A549 (cell line): ENCODE data around the gene DIAPH2. TPM values are rescaled to one million over a fixed set of nuclear protein-coding genes. Genes with fewer than 3 reads are reported as not detected.

Experiments
- ATAC-seq, 2 experiments: fragments of 200-7000 bp in 1 of 2; fragments of >200 bp in 1 of 2; cut with Nextera tagmentation in 1 of 2; cut with Tn5 transposase in 1 of 2; 3 replicates each; pipeline versions ENCODE4 v1.8.0 to v1.9.1; 2018 to 2020; ENCODE audit warnings: mild to moderate bottlenecking in 1 of 2, moderate library complexity in 1 of 2
- CTCF ChIA-PET: fragments of 300-600 bp; sonication (Branson Sonifier 250); formaldehyde crosslinking; extraction: SDS; loops from one replicate; lab custom pipeline; 2021; ENCODE audit warnings: antibody characterized with exemption, inconsistent platforms; lab: Yijun Ruan, JAX
- POLR2A ChIA-PET: fragments of 350-600 bp; formaldehyde crosslinking; extraction: SDS; loops from one replicate; lab custom pipeline; 2021; ENCODE audit warnings: antibody characterized with exemption, inconsistent platforms; lab: Yijun Ruan, JAX
- DNase-seq, 2 experiments: peaks; one replicate each; pipeline versions ENCODE4 v3.0.0 to v3.0.0-alpha.2; 2011 to 2016; ENCODE audit warnings: low read depth in 1 of 2, low spot score in 1 of 2
- FAIRE-seq: peaks from 2 replicates; lab custom pipeline; 2011; peaks lifted over from hg19 to GRCh38; lab: Jason Lieb, UNC
- H3K27ac ChIP-seq, 2 experiments: fragments of >200 bp; sonication (Bioruptor Twin); formaldehyde crosslinking; 3 replicates each; pipeline ENCODE4 v1.5.1; 2016 to 2017
- H3K4me1 ChIP-seq: fragments of >200 bp; sonication (Bioruptor Twin); formaldehyde crosslinking; 3 replicates; pipeline ENCODE4 v1.6.1; 2016
- H3K4me2 ChIP-seq: fragments of >200 bp; sonication (Bioruptor Twin); formaldehyde crosslinking; 3 replicates; pipeline ENCODE4 v1.6.1; 2016
- H3K4me3 ChIP-seq: fragments of >200 bp; sonication (Bioruptor Twin); formaldehyde crosslinking; 3 replicates; pipeline ENCODE4 v1.5.1; 2016
- H3K9me3 ChIP-seq: fragments of >200 bp; sonication (Bioruptor Twin); formaldehyde crosslinking; 3 replicates; pipeline ENCODE4 v1.6.1; 2016
- BHLHE40 ChIP-seq: IDR thresholded peaks from 2 replicates; pipeline ENCODE4 v1.6.1; 2012; ENCODE audit warnings: low read depth, low read length, inconsistent platforms
- CBX8 ChIP-seq: fragments of 200-600 bp; sonication (generic); IDR thresholded peaks from 2 replicates; pipeline ENCODE4 v1.6.1; 2016
- CEBPB ChIP-seq, 2 experiments: fragments of >200 bp in 1 of 2; sonication (Bioruptor Twin) in 1 of 2; formaldehyde crosslinking in 1 of 2; IDR thresholded peaks; 2 replicates each; pipeline ENCODE4 v1.6.1; 2012 to 2016
- CHD2 ChIP-seq: fragments of 150-350 bp; IDR thresholded peaks from 2 replicates; pipeline ENCODE4 v1.6.1; 2014; ENCODE audit warnings: low read length; ENCODE audit not compliant: partially characterized antibody
- EHF ChIP-seq: fragments of 250-450 bp; sonication (Bioruptor Pico); IDR thresholded peaks from 2 replicates; pipeline ENCODE4 v1.5.0; 2020; ENCODE audit warnings: mild to moderate bottlenecking
- ESRRA ChIP-seq: fragments of 150-350 bp; IDR thresholded peaks from 2 replicates; pipeline ENCODE4 v1.6.1; 2014; ENCODE audit warnings: mild to moderate bottlenecking, low read length, borderline replicate concordance
- GATA3 ChIP-seq: IDR thresholded peaks from 2 replicates; pipeline ENCODE4 v1.6.1; 2012; ENCODE audit warnings: borderline replicate concordance
- HEYL ChIP-seq: fragments of 250-450 bp; sonication (Bioruptor Pico); IDR thresholded peaks from 2 replicates; pipeline ENCODE4 v1.8.0; 2021; ENCODE audit warnings: mild to moderate bottlenecking, moderate library complexity
- HOXB5 ChIP-seq: fragments of 250-450 bp; sonication (Bioruptor Pico); IDR thresholded peaks from 2 replicates; pipeline ENCODE4 v1.5.0; 2020; ENCODE audit warnings: mild to moderate bottlenecking, moderate library complexity
- JUN ChIP-seq, 2 experiments: fragments of >200 bp; sonication (Bioruptor Twin); formaldehyde crosslinking; IDR thresholded peaks; 2 replicates in 1 of 2; 3 replicates in 1 of 2; pipeline ENCODE4 v1.6.1; 2016 to 2017
- KDM5A ChIP-seq: fragments of 200-600 bp; sonication (generic); IDR thresholded peaks from 2 replicates; pipeline ENCODE4 v1.6.1; 2016; ENCODE audit warnings: antibody characterized with exemption, mild to moderate bottlenecking
- MAFK ChIP-seq: fragments of 450-650 bp; IDR thresholded peaks from 2 replicates; pipeline ENCODE4 v1.6.1; 2014; ENCODE audit not compliant: partially characterized antibody
- NR3C1 ChIP-seq: fragments of >200 bp; sonication (Bioruptor Twin); formaldehyde crosslinking; IDR thresholded peaks from 3 replicates; pipeline ENCODE4 v1.6.1; 2017
- PHF8 ChIP-seq: fragments of 200-600 bp; sonication (generic); IDR thresholded peaks from 2 replicates; pipeline ENCODE4 v1.6.1; 2016; ENCODE audit warnings: low read depth, mild to moderate bottlenecking, antibody characterized with exemption, moderate library complexity, borderline replicate concordance
- POLR2A ChIP-seq: IDR thresholded peaks from 2 replicates; pipeline ENCODE4 v1.6.1; 2012; ENCODE audit warnings: mild to moderate bottlenecking, low read length
- RAD21 ChIP-seq, 2 experiments: fragments of >200 bp in 1 of 2; sonication (Bioruptor Twin) in 1 of 2; formaldehyde crosslinking in 1 of 2; IDR thresholded peaks in 1 of 2; conservative IDR thresholded peaks in 1 of 2; 2 replicates in 1 of 2; 3 replicates in 1 of 2; pipeline ENCODE4 v1.6.1; 2012 to 2018; ENCODE audit warnings: inconsistent platforms in 1 of 2
- RCOR1 ChIP-seq: fragments of 150-350 bp; IDR thresholded peaks from 2 replicates; pipeline ENCODE4 v1.6.1; 2014; ENCODE audit warnings: antibody characterized with exemption, low read length, low read depth
- TFCP2L1 ChIP-seq: fragments of 250-450 bp; sonication (Bioruptor Pico); IDR thresholded peaks from 2 replicates; pipeline ENCODE4 v1.5.0; 2021; ENCODE audit warnings: mild to moderate bottlenecking
- TP53 ChIP-seq: fragments of 250-450 bp; sonication (Bioruptor Pico); IDR thresholded peaks from 2 replicates; pipeline ENCODE4 v1.5.0; 2021; ENCODE audit warnings: mild to moderate bottlenecking, moderate library complexity
- ZC3H11A ChIP-seq: fragments of 450-650 bp; IDR thresholded peaks from 2 replicates; pipeline ENCODE4 v1.6.1; 2014; ENCODE audit warnings: antibody characterized with exemption, mild to moderate bottlenecking
- ZFP36 ChIP-seq: fragments of 450-650 bp; IDR thresholded peaks from 2 replicates; pipeline ENCODE4 v1.6.1; 2014; ENCODE audit warnings: borderline replicate concordance; ENCODE audit not compliant: partially characterized antibody
- ZSCAN20 ChIP-seq: fragments of 250-450 bp; sonication (Bioruptor Pico); IDR thresholded peaks from 2 replicates; pipeline ENCODE4 v1.8.0; 2022; ENCODE audit warnings: mild to moderate bottlenecking, moderate library complexity
- WGBS: methylation state at CpG from one replicate; pipeline ENCODE4 v1.1.6; 2017; ENCODE audit errors: missing lambda C conversion rate; 5-methylcytosine and 5-hydroxymethylcytosine counted together
- polyA plus RNA-seq, 4 experiments: library from polyadenylated mRNA; depleted of rRNA in 3 of 4; stranded (reverse); fragments of >200 nt; fragmentation: RNase III in 1 of 4; extraction: RNeasy Plus Mini Kit Qiagen cat#74134 plus additional on column Dnase treatment in 1 of 4; gene quantifications; 2 replicates in 3 of 4; 3 replicates in 1 of 4; pipeline ENCODE4 v1.2.3, GENCODE V29; 2011 to 2017
- TF ChIP-seq, protein P1 (sequence below): fragments of 250-450 bp; sonication (Bioruptor Pico); IDR thresholded peaks from 2 replicates; pipeline ENCODE4 v1.5.0; 2021; ENCODE audit warnings: mild to moderate bottlenecking, moderate library complexity, borderline replicate concordance
- TF ChIP-seq, protein P2 (sequence below): fragments of >200 bp; sonication (Bioruptor Twin); formaldehyde crosslinking; IDR thresholded peaks from 3 replicates; pipeline ENCODE4 v1.6.1; 2016
- TF ChIP-seq, protein P3 (sequence below): fragments of >200 bp; sonication (Bioruptor Twin); formaldehyde crosslinking; IDR thresholded peaks from 3 replicates; pipeline ENCODE4 v1.5.1; 2016

DIAPH2 gene
- polyA plus RNA-seq, 2 of the 4 experiments (the other 2 are of a cell fraction): 3.7 to 10.0 TPM

DNA sequence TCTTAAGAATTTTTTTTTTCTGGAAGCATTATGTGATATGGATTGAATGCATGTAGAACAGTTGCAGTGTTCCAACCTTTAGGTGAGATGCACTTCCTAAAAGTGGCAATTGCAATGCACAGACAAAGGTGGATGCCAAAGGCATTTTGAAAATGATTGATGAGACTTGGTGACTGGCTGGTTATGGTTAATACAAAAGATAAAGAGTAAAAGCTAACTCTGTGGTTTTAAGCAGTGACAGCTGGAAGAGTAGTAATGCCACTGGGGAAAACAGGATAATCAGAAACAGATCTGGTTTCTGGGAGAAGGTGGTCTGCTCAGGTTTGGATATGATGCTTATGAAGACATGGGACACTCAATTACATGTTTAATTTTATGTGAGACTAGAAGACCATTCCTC lies 544.7 kb downstream of the DIAPH2 start:
- ATAC-seq (no peak), FAIRE-seq (peak; percentile 23)
- POLR2A ChIA-PET: no interaction called here

DNA sequence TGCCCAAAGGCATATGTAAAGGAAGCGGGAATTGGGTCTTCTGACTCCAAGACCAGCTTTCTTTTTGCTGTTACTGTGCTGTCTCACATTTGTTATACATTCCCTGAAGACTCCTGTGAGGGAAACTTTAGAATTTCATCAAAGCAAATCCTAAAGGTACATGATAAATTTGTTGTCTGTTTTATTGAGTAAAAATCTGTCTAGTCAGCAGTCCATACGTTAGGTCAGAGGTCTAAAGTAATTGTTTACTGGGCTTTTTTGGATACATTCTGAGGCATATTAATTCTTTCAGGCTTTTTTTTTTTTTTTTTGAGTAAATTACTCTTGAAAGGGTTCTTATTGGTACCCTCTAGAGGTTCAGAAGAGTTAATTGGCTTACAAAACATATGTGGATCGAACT lies 546.3 kb downstream of the DIAPH2 start:
- POLR2A ChIA-PET: no interaction called here
- no peak overlapping the region for H3K27ac ChIP-seq
- DNase-seq (no peak), FAIRE-seq (no peak), ATAC-seq (no peak)
- 86% methylated on average over 3 of the region's 3 CpGs for WGBS
- no peak overlapping the region for H3K4me3 ChIP-seq
- H3K9me3 ChIP-seq: no peaks in the 10 kb centered on the region
- peak; percentile 85 for TF ChIP-seq MAFK
- no peak for TF ChIP-seq BHLHE40
- CTCF ChIA-PET: no interaction called here
- no peak overlapping the region for H3K4me2 ChIP-seq
- no peaks in the 10 kb centered on the region for H3K4me1 ChIP-seq

More for the DNA sequence above, 544.7 kb downstream of the DIAPH2 start:
- Histone ChIP-seq H3K4me1 (no peaks in the 10 kb centered on the region), H3K27ac (no peak overlapping the region), H3K9me3 (no peaks in the 10 kb centered on the region), H3K4me2 (no peak overlapping the region), H3K4me3 (no peak overlapping the region)
- no peak for DNase-seq
- CTCF ChIA-PET: interaction anchor here (0.8 kb wide), 1 partner anchor 14 kb away, joined by 4 read pairs; no protein-coding TSS in a partner anchor
- TF ChIP-seq CBX8: no peak
- TF ChIP-seq JUN (IDR thresholded peaks at IDR 0.05): no peak
- TF ChIP-seq ZC3H11A: no peak
- no peak for TF ChIP-seq HEYL (CRISPR knock-in tag)
- TF ChIP-seq, protein P1, sequence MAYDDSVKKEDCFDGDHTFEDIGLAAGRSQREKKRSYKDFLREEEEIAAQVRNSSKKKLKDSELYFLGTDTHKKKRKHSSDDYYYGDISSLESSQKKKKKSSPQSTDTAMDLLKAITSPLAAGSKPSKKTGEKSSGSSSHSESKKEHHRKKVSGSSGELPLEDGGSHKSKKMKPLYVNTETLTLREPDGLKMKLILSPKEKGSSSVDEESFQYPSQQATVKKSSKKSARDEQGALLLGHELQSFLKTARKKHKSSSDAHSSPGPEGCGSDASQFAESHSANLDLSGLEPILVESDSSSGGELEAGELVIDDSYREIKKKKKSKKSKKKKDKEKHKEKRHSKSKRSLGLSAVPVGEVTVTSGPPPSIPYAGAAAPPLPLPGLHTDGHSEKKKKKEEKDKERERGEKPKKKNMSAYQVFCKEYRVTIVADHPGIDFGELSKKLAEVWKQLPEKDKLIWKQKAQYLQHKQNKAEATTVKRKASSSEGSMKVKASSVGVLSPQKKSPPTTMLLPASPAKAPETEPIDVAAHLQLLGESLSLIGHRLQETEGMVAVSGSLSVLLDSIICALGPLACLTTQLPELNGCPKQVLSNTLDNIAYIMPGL (CRISPR knock-in tag): no peak
- TF ChIP-seq CHD2: no peak
- no peak for TF ChIP-seq GATA3

DNA sequence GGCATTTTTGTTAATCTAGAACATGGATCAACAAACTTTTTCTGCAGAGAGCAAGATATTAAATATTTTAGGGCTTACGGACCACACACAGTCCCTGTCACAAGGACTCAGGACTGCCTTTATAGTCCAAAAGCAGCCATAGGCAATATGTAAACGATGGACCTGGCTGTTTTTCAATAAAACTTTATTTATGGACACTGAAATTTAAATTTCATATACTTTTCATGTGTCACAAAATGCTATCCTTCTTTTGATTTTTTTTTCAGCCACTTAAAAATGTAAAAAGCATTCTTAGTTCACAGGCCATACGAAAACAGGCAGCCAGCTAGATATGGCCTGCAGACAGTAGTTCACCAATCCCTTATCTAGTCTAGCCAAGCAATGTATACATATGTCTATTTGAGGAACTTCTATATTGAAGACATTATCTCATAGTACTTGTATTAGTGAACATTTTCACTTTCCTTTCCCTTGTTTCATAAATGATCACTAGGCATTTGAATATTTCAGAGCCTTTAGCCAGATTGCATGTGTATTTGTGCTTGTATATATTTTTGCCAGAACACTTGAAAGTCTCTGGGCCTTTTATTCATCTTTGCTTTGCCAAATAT lies 549.9 kb downstream of the DIAPH2 start:
- ChIA-PET POLR2A (no interaction called here), CTCF (no interaction called here)
- Histone ChIP-seq H3K4me2 (no peak overlapping the region), H3K4me3 (no peak overlapping the region), H3K9me3 (no peaks in the 10 kb centered on the region), H3K27ac (no peak overlapping the region), H3K4me1 (peaks cover 17% of the 10 kb centered on the region)
- TF ChIP-seq TP53: no peak
- no peak for TF ChIP-seq ZFP36
- no peak for TF ChIP-seq CEBPB (IDR thresholded peaks at IDR 0.05)
- TF ChIP-seq RCOR1: no peak
- TF ChIP-seq NR3C1: no peak
- no peak for TF ChIP-seq HOXB5
- TF ChIP-seq, protein P2, sequence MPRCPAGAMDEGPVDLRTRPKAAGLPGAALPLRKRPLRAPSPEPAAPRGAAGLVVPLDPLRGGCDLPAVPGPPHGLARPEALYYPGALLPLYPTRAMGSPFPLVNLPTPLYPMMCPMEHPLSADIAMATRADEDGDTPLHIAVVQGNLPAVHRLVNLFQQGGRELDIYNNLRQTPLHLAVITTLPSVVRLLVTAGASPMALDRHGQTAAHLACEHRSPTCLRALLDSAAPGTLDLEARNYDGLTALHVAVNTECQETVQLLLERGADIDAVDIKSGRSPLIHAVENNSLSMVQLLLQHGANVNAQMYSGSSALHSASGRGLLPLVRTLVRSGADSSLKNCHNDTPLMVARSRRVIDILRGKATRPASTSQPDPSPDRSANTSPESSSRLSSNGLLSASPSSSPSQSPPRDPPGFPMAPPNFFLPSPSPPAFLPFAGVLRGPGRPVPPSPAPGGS: no peak
- TF ChIP-seq EHF (CRISPR knock-in tag): no peak
- TF ChIP-seq PHF8: no peak
- TF ChIP-seq ESRRA: no peak
- no peak for TF ChIP-seq RAD21 (conservative IDR thresholded peaks at IDR 0.05 in 1 of 2, IDR thresholded peaks at IDR 0.05 in 1 of 2)
- TF ChIP-seq POLR2A: no peak
- no peak for TF ChIP-seq CHD2
- TF ChIP-seq KDM5A: no peak
- TF ChIP-seq TFCP2L1 (CRISPR knock-in tag): no peak
- TF ChIP-seq ZSCAN20 (CRISPR knock-in tag): no peak
- TF ChIP-seq, protein P3, sequence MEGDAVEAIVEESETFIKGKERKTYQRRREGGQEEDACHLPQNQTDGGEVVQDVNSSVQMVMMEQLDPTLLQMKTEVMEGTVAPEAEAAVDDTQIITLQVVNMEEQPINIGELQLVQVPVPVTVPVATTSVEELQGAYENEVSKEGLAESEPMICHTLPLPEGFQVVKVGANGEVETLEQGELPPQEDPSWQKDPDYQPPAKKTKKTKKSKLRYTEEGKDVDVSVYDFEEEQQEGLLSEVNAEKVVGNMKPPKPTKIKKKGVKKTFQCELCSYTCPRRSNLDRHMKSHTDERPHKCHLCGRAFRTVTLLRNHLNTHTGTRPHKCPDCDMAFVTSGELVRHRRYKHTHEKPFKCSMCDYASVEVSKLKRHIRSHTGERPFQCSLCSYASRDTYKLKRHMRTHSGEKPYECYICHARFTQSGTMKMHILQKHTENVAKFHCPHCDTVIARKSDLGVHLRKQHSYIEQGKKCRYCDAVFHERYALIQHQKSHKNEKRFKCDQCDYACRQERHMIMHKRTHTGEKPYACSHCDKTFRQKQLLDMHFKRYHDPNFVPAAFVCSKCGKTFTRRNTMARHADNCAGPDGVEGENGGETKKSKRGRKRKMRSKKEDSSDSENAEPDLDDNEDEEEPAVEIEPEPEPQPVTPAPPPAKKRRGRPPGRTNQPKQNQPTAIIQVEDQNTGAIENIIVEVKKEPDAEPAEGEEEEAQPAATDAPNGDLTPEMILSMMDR: no peak
- WGBS: 92% methylated on average over 3 of the region's 3 CpGs
- no peak for DNase-seq
- ATAC-seq: no peak
- FAIRE-seq: peak; percentile 77
